HG02642 (cell line): ENCODE measurements around the gene DTNA.
A peak's percentile ranks its signal among the peaks of the same experiment; 100 is the strongest.
"Not testable (repeated sequence)": the region's sequence is repeated elsewhere in the genome, so short reads cannot be mapped to it uniquely, and the experiment has no call there.

Source experiments
- ATAC-seq: cut with Tn5 transposase; IDR thresholded peaks from one replicate; pipeline ENCODE4 v1.9.1; 2021; ENCODE audit warnings: mild to moderate bottlenecking; ENCODE audit not compliant: unreplicated experiment, poor library complexity

The DTNA gene

GRCh38 chr18:34709750-34710441 lies at the start of gene DTNA:
TSS of gene DTNA (plus strand) at chr18:34710298. CDS start at chr18:34755977, 45,679 bp downstream.
- no peak for ATAC-seq

- no peak for ATAC-seq
These were observed 49.5 kb upstream of the DTNA start for GRCh38 chr18:34660572-34660971.

GRCh38 chr18:34661464-34662087 lies 48.5 kb upstream of the DTNA start:
- peak; percentile 85 for ATAC-seq

GRCh38 chr18:34676816-34677574 lies 33.1 kb upstream of the DTNA start:
- ATAC-seq: no peak

GRCh38 chr18:34689750-34690149 lies 20.3 kb upstream of the DTNA start:
- ATAC-seq: not testable (repeated sequence)

- no peak for ATAC-seq
These were observed 18.5 kb upstream of the DTNA start for GRCh38 chr18:34691614-34692013.

GRCh38 chr18:34694591-34695165 lies 15.4 kb upstream of the DTNA start:
- no peak for ATAC-seq

- ATAC-seq: no peak
These were observed 14.8 kb upstream of the DTNA start for GRCh38 chr18:34695310-34695709.

GRCh38 chr18:34696671-34697070 lies 13.4 kb upstream of the DTNA start:
- no peak for ATAC-seq

GRCh38 chr18:34697233-34697632 lies 12.9 kb upstream of the DTNA start:
- ATAC-seq: no peak

GRCh38 chr18:34697891-34698290 lies 12.2 kb upstream of the DTNA start:
- no peak for ATAC-seq

- ATAC-seq: no peak
These were observed 8.2 kb upstream of the DTNA start for GRCh38 chr18:34701911-34702310.

GRCh38 chr18:34702814-34703213 lies 7.3 kb upstream of the DTNA start:
- no peak for ATAC-seq

GRCh38 chr18:34704074-34704473 lies 6.0 kb upstream of the DTNA start:
- no peak for ATAC-seq

GRCh38 chr18:34704823-34705222 lies 5.3 kb upstream of the DTNA start:
- ATAC-seq: no peak

- ATAC-seq: no peak
These were observed 2.4 kb upstream of the DTNA start for GRCh38 chr18:34707670-34708069.

- ATAC-seq: no peak
These were observed 994 bp upstream of the DTNA start for GRCh38 chr18:34709104-34709503.

- ATAC-seq: no peak
These were observed 388 bp downstream of the DTNA start for GRCh38 chr18:34710458-34710914.

GRCh38 chr18:34710934-34711333 lies 836 bp downstream of the DTNA start:
- no peak for ATAC-seq

- ATAC-seq: not testable (repeated sequence)
These were observed 6.0 kb downstream of the DTNA start for GRCh38 chr18:34716111-34716510.

GRCh38 chr18:34718610-34719009 lies 8.5 kb downstream of the DTNA start:
- ATAC-seq: no peak
